Neural progenitor cell (in vitro differentiated cells): Measurements from ENCODE around the gene MYLK3. TPM values are rescaled to one million over a fixed set of nuclear protein-coding genes. Genes with fewer than 3 reads are reported as not detected.

ENCODE experiments used
- DNase-seq: peaks from one replicate; pipeline ENCODE4 v3.0.0-alpha.2; 2016; ENCODE audit warnings: low spot score
- H2AFZ ChIP-seq: fragments of 200-600 bp; sonication (generic); replicated peaks from 2 replicates; pipeline ENCODE4 v1.6.1; 2016; ENCODE audit warnings: antibody characterized with exemption
- H3F3A ChIP-seq: fragments of 200-600 bp; sonication (generic); 2 replicates; pipeline ENCODE4 v1.6.1; 2016; ENCODE audit warnings: antibody characterized with exemption, low read depth
- H3K27ac ChIP-seq: fragments of 200-600 bp; sonication (generic); 2 replicates; pipeline ENCODE4 v1.5.1; 2016; ENCODE audit warnings: mild to moderate bottlenecking
- H3K27me3 ChIP-seq: fragments of 200-600 bp; sonication (generic); 2 replicates; pipeline ENCODE4 v1.6.1; 2016; ENCODE audit warnings: mild to moderate bottlenecking, moderate library complexity
- H3K36me3 ChIP-seq: fragments of 200-600 bp; sonication (generic); 2 replicates; pipeline ENCODE4 v1.5.1; 2016
- H3K4me1 ChIP-seq: fragments of 200-600 bp; sonication (generic); 2 replicates; pipeline ENCODE4 v1.6.1; 2016; ENCODE audit warnings: mixed run types
- H3K4me2 ChIP-seq: fragments of 200-600 bp; sonication (generic); 2 replicates; pipeline ENCODE4 v1.6.1; 2016
- H3K4me3 ChIP-seq: fragments of 200-600 bp; sonication (generic); 2 replicates; pipeline ENCODE4 v1.5.1; 2016
- H3K79me2 ChIP-seq: fragments of 200-600 bp; sonication (generic); 2 replicates; pipeline ENCODE4 v1.6.1; 2016; ENCODE audit warnings: low read depth
- H3K9ac ChIP-seq: fragments of 200-600 bp; sonication (generic); 2 replicates; pipeline ENCODE4 v1.6.1; 2016
- H3K9me3 ChIP-seq: fragments of 200-600 bp; sonication (generic); 2 replicates; pipeline ENCODE4 v1.5.1; 2016; ENCODE audit warnings: low read depth
- H4K20me1 ChIP-seq: fragments of 200-600 bp; sonication (generic); 2 replicates; pipeline ENCODE4 v1.6.1; 2016; ENCODE audit warnings: low read depth
- H3K27ac Mint-ChIP-seq: 3 replicates; pipeline ENCODE4 v1.8.0; 2021; ENCODE audit warnings: mixed read lengths
- H3K27me3 Mint-ChIP-seq: 2 replicates; pipeline ENCODE4 v1.8.0; 2022; ENCODE audit warnings: low read depth, mild to moderate bottlenecking, inconsistent platforms, moderate library complexity, mixed read lengths; ENCODE audit not compliant: insufficient read depth
- H3K36me3 Mint-ChIP-seq: 3 replicates; pipeline ENCODE4 v1.8.0; 2021; ENCODE audit warnings: mixed read lengths
- H3K4me1 Mint-ChIP-seq: 3 replicates; pipeline ENCODE4 v1.8.0; 2021; ENCODE audit warnings: mixed read lengths
- H3K4me3 Mint-ChIP-seq: 3 replicates; pipeline ENCODE4 v1.8.0; 2021; ENCODE audit warnings: mild to moderate bottlenecking, moderate library complexity, mixed read lengths
- H3K9me3 Mint-ChIP-seq: 3 replicates; pipeline ENCODE4 v1.8.0; 2020; ENCODE audit warnings: mixed read lengths
- EZH2 ChIP-seq: fragments of 200-600 bp; sonication (generic); IDR thresholded peaks from 2 replicates; pipeline ENCODE4 v1.6.1; 2017; ENCODE audit warnings: antibody characterized with exemption, mild to moderate bottlenecking, moderate library complexity
- EZH2phosphoT487 ChIP-seq: fragments of 200-600 bp; sonication (generic); IDR thresholded peaks from 2 replicates; pipeline ENCODE4 v1.6.1; 2017; ENCODE audit warnings: antibody characterized with exemption
- total RNA-seq: library from RNA; depleted of rRNA; stranded (reverse); fragments of >200 nt; gene quantifications from 2 replicates; pipeline ENCODE4 v1.2.3, GENCODE V29; 2015; ENCODE audit warnings: low replicate concordance
- TF ChIP-seq, protein P1 (sequence below): fragments of 200-600 bp; sonication (generic); IDR thresholded peaks from 2 replicates; pipeline ENCODE4 v1.5.1; 2017; ENCODE audit warnings: antibody characterized with exemption, mild to moderate bottlenecking

The MYLK3 gene
- total RNA-seq, 1 donor from 2014 or later = 1.6 TPM

DNA sequence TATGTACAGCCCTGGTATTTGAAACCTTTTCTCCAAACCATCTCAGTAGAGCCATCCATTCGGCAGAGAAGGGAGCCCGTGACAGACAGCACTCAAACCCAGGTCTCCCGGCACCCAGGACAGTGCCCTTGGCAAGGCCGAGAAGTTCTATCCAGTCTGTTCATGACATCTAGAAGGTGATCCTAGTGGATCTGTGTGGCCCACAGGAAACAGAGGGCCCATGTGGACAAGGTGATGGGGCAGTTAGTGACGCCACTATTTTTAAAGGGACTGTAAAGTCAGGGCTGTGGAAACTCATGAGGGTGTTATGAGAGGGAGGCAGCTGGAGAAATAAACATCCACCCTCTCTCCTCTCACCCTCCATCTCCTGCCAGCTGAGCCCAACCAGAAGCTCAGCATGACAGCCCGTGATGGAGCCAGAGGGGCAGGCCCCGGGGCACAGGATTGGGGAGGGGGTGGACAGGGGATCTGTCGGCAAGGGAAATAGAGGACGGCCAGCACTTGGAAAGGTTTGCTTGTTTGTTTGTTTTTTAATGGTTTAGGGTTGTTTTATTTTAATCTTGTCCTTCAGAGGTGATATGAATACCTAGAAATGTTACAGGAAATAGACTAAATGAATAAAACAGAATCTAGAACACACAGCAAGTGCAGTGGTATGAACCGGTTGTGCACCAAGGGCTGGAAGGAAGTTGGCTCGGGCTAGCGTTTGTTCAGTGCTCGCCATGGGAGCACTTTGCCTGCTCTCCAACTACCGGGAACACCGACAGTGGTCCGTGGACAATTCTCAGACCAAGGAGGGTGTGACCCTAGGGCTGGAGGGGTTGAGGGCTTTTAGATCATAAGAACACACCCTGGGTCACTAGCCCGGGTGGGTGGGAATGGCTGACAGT is 17.1 kb downstream of the MYLK3 start:
- Histone ChIP-seq H3K9me3 (no peaks in the 10 kb centered on the region), H2AFZ (no peak overlapping the region), H3K9ac (no peak overlapping the region), H3K4me3 (no peak overlapping the region), H3K36me3 (no peaks in the 10 kb centered on the region), H3K79me2 (no peaks in the 10 kb centered on the region), H3F3A (no peaks in the 10 kb centered on the region), H3K4me1 (no peaks in the 10 kb centered on the region), H3K27me3 (no peaks in the 10 kb centered on the region), H3K27ac (no peak overlapping the region), H4K20me1 (no peaks in the 10 kb centered on the region), H3K4me2 (no peak overlapping the region)
- DNase-seq = no peak
- TF ChIP-seq, protein P1, sequence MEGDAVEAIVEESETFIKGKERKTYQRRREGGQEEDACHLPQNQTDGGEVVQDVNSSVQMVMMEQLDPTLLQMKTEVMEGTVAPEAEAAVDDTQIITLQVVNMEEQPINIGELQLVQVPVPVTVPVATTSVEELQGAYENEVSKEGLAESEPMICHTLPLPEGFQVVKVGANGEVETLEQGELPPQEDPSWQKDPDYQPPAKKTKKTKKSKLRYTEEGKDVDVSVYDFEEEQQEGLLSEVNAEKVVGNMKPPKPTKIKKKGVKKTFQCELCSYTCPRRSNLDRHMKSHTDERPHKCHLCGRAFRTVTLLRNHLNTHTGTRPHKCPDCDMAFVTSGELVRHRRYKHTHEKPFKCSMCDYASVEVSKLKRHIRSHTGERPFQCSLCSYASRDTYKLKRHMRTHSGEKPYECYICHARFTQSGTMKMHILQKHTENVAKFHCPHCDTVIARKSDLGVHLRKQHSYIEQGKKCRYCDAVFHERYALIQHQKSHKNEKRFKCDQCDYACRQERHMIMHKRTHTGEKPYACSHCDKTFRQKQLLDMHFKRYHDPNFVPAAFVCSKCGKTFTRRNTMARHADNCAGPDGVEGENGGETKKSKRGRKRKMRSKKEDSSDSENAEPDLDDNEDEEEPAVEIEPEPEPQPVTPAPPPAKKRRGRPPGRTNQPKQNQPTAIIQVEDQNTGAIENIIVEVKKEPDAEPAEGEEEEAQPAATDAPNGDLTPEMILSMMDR = no peak
- TF ChIP-seq EZH2 (no peak), EZH2phosphoT487 (no peak)
- Mint-ChIP-seq H3K4me1 (no peaks in the 10 kb centered on the region), H3K27me3 (peaks cover 3% of the 10 kb centered on the region), H3K27ac (no peak overlapping the region), H3K9me3 (peaks cover under 1% of the 10 kb centered on the region), H3K4me3 (peak overlapping the region; percentile 42), H3K36me3 (no peaks in the 10 kb centered on the region)

DNA sequence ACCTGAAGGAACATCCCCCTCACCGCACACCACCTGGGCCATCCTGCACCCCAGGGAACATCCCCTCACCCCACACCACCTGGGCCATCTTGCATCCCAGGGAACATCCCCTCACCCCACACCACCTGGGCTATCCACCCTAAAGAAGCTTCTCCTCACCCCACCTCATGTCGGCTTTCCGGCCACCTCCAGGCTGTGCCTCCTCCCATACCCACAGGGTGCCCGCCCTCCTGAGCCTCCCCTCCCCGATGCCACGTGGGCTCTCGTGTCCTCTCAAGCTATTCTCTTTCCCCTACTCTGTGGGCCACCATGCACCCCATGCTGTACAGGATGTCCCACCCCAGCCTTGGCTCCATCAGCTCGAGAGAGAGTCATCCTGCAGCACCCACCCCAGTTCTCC is 18.0 kb downstream of the MYLK3 start:
- no peaks in the 10 kb centered on the region for H3K9me3 ChIP-seq
- H3K4me3 ChIP-seq = no peak overlapping the region
- H3K4me2 ChIP-seq = no peak overlapping the region
- no peaks in the 10 kb centered on the region for H3K4me1 ChIP-seq
- peaks cover 3% of the 10 kb centered on the region for H3K27me3 Mint-ChIP-seq
- no peaks in the 10 kb centered on the region for H3K27me3 ChIP-seq
- H3K4me1 Mint-ChIP-seq = no peaks in the 10 kb centered on the region
- no peak for DNase-seq
- H4K20me1 ChIP-seq = no peaks in the 10 kb centered on the region
- no peak overlapping the region for H2AFZ ChIP-seq
- no peak overlapping the region for H3K27ac ChIP-seq
- H3K36me3 Mint-ChIP-seq = no peaks in the 10 kb centered on the region
- H3F3A ChIP-seq = no peaks in the 10 kb centered on the region
- TF ChIP-seq EZH2phosphoT487 = no peak
- TF ChIP-seq, protein P1 = no peak
- no peak for TF ChIP-seq EZH2
- H3K36me3 ChIP-seq = no peaks in the 10 kb centered on the region
- H3K79me2 ChIP-seq = no peaks in the 10 kb centered on the region
- H3K9me3 Mint-ChIP-seq = peaks cover 7% of the 10 kb centered on the region
- no peak overlapping the region for H3K27ac Mint-ChIP-seq
- H3K9ac ChIP-seq = no peak overlapping the region
- H3K4me3 Mint-ChIP-seq = no peak overlapping the region

DNA sequence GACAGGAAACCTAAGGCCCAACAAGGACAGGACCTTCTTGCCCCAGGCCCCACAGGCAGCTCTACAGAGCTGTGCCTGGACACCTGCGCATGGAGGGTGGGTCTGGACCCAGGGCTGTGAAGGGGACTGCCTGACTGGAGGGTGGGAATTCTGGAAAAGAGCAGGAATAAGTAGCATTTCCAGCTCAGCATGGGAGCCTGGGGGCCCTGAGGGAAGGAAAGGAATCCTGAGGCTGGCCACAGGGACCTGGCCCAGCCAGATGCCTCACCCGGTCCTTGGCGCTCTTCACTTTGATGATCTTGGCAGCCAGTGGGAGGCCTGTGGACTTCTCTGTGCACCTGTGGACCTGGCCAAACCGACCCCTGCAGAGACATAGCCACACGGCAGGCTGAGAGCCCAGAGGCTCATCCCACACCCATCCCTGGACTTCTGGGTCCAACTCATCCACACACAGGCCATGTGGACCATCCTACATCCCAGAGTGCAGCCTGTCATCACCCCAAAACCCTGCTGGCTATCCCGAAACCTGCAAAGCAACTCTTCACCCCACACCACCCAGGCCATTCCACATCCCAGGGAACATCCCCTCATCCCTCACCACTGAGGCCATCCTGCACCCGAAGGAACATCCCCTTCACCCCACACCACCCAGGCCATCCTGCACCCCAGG is 18.7 kb downstream of the MYLK3 start:
- no peak for DNase-seq
- H3K79me2 ChIP-seq = no peaks in the 10 kb centered on the region
- no peaks in the 10 kb centered on the region for H3K27me3 ChIP-seq
- H3K9ac ChIP-seq = no peak overlapping the region
- no peaks in the 10 kb centered on the region for H3K4me1 ChIP-seq
- no peak overlapping the region for H3K4me2 ChIP-seq
- Mint-ChIP-seq H3K36me3 (no peaks in the 10 kb centered on the region), H3K4me1 (no peaks in the 10 kb centered on the region), H3K4me3 (no peak overlapping the region), H3K9me3 (peaks cover 9% of the 10 kb centered on the region), H3K27ac (no peak overlapping the region), H3K27me3 (peaks cover 3% of the 10 kb centered on the region)
- no peaks in the 10 kb centered on the region for H4K20me1 ChIP-seq
- H3K27ac ChIP-seq = no peak overlapping the region
- H3K4me3 ChIP-seq = no peak overlapping the region
- TF ChIP-seq EZH2 = no peak
- TF ChIP-seq EZH2phosphoT487 = no peak
- TF ChIP-seq, protein P1 = no peak
- H3K36me3 ChIP-seq = no peaks in the 10 kb centered on the region
- no peaks in the 10 kb centered on the region for H3K9me3 ChIP-seq
- no peak overlapping the region for H2AFZ ChIP-seq
- H3F3A ChIP-seq = no peaks in the 10 kb centered on the region
